ENCODE results near the gene CHST12.

- TF ChIP-seq EZH2 (IDR thresholded peaks at IDR 0.05; ENCODE audit: borderline replicate concordance, insufficient read depth, low read depth, low read length, poor library complexity, severe bottlenecking) (no peak), CTCF (IDR thresholded peaks at IDR 0.05) (no peak)
Observed at GRCh38 chr7:2398506-2398905, 4.9 kb upstream of the CHST12 start.
